HG02610 (cell line): ENCODE measurements around the gene TLE4.

ENCODE experiments used
- ATAC-seq: cut with Tn5 transposase; IDR thresholded peaks from one replicate; pipeline ENCODE4 v1.9.1; 2021; ENCODE audit warnings: mild to moderate bottlenecking, moderate library complexity; ENCODE audit not compliant: unreplicated experiment

TLE4 gene

DNA sequence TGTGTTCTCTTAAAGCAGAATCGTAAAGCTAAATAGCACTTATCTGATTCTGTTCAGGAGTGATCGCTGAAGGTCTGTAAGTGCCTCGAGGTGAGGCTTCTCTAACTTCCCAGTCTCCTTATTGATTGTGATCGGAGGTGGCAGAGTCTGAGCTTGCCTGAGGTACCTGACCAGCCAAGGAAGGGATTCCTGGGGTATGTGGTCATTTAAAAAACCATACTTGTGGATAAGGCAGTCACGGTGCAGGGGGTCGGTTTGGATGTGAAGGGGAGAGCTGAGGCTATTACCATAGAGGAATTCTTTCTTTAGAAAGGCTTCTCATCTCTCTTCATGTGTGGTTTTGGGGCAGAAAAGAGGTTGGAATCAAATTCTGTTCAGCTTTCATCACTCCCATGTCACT, 193.7 kb downstream of the TLE4 start:
- no peak for ATAC-seq

- ATAC-seq: no peak
These were observed 194.3 kb downstream of the TLE4 start for GRCh38 chr9:79766091-79766490.

DNA sequence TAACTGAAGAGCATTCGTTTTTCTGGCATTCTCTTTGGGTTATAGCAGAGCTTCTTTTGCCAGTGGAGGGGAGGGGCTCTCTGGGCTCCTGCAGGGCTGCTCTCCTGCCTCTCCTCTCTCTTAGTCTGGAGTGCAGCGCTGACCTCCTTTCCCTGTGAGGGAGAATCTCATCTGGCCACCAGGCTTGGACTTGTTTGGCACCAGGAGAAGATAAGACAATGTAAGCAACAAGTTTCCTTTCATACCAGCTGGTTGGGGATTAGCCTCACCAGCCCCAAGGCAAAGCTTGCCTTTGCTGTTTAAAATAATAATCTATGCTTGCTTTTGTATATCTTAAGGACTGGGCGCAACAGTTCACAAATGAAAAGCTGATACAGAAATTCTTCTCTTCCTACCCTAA, 196.4 kb downstream of the TLE4 start:
- ATAC-seq: no peak

GRCh38 chr9:79769476-79770275, 197.9 kb downstream of the TLE4 start:
- no peak for ATAC-seq

- ATAC-seq: no peak
These were observed 202.6 kb downstream of the TLE4 start for GRCh38 chr9:79774356-79774755.
